ENCODE data around the gene MAGOH.

GRCh38 chr1:53196485-53197290, 41.6 kb downstream of the MAGOH start, which contains the start of gene CPT2:
- TF ChIP-seq CTCF (IDR thresholded peaks at IDR 0.05) (peak in 2 of 4 experiments; percentile 23 to 48), POLR2A (IDR thresholded peaks at IDR 0.05) (peak; percentile 95), POLR2AphosphoS5 (IDR thresholded peaks at IDR 0.05) (peak; percentile 93)
